K562 (cell line): Measurements from ENCODE around the gene BBC3. TPM values are rescaled to one million over a fixed set of nuclear protein-coding genes. Genes with fewer than 3 reads are reported as not detected.
A peak's percentile ranks its signal among the peaks of the same experiment; 100 is the strongest.

Source experiments
- CHD7 ChIP-seq: fragments of 200-600 bp; sonication (generic); IDR thresholded peaks from one replicate; pipeline ENCODE4 v1.6.1; 2012; ENCODE audit warnings: mild to moderate bottlenecking, low read depth, low read length, inconsistent platforms
- PRPF4 ChIP-seq: fragments of 200-400 bp; formaldehyde crosslinking; IDR thresholded peaks from one replicate; pipeline ENCODE4 v1.6.1; 2017; ENCODE audit warnings: low read length, low read depth, mild to moderate bottlenecking; ENCODE audit not compliant: insufficient read depth, poor library complexity, severe bottlenecking
- polyA plus RNA-seq, 8 experiments: library from polyadenylated mRNA; depleted of rRNA in 4 of 8; stranded (reverse) in 5 of 8; unstranded in 3 of 8; fragments of >200 nt; fragmentation: Nextera tagmentation in 2 of 8; fragmentation: Illumina TruSeq in 1 of 8; extraction: Ambion mirVana in 2 of 8; extraction: Trizol in 1 of 8; gene quantifications; 2 replicates each; pipeline versions ENCODE4 v1.2.1 to v1.2.3, GENCODE V29; 2011 to 2014; ENCODE audit warnings: inconsistent platforms in 1 of 8, missing spikeins in 1 of 8
- total RNA-seq, 7 experiments: library from RNA; depleted of rRNA in 6 of 7; stranded (reverse); fragments of >200 nt in 6 of 7; fragmentation: Illumina TruSeq in 2 of 7; extraction: Trizol in 2 of 7; gene quantifications; 2 replicates each; pipeline versions ENCODE4 v1.2.1 to v1.2.3, GENCODE V29; 2011 to 2021; ENCODE audit warnings: low replicate concordance in 1 of 7
- TF ChIP-seq, protein P1 (sequence below): sonication (generic); formaldehyde crosslinking; IDR thresholded peaks from 2 replicates; pipeline ENCODE4 v1.8.0; 2022; ENCODE audit warnings: mild to moderate bottlenecking, missing genetic modification reagents

BBC3 gene
- total and polyA plus RNA-seq, 9 of the 15 experiments (the other 6 are each of a cell fraction or from before 2014, with no cell fraction given): 0.15 to 30.7 (median 4.8) TPM

DNA sequence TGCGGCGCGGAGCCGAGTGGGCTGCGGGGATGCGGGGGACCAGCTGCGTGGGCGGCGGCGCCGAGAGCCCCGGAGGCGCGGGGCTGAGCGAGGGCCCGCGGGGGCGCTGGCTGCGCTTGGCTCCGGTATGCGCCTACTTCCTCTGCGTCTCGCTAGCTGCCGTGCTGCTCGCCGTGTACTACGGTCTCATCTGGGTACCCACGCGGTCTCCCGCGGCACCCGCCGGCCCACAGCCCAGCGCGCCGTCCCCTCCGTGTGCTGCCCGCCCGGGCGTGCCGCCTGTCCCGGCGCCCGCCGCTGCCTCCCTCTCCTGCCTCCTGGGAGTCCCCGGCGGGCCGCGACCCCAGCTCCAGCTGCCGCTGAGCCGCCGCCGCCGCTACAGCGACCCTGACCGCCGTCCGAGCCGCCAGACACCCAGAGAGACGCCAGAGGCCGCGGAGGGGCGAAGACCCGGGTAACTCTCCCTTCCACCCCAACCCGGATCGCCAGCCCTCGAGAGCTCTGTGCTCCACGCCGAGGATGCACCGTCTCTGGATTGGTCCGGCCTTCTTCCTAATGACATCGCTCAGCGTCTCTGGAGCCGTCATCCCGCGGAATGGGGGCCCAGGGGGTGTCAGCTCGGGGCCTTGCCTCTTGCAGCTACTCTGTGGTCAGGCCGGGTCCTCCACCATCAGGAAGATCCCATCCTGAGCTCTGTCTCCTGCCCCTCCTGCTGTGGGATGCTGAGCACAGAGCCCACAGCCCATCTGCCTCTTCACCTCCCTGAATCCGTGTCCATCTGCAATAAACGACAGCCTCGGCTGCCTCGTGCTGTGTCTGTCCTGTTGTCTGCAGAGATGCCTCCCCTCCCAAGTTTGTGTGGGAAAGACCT lies 44.1 kb upstream of the BBC3 start (continued):
- TF ChIP-seq CHD7 (no peak), PRPF4 (no peak)
- TF ChIP-seq, protein P1, sequence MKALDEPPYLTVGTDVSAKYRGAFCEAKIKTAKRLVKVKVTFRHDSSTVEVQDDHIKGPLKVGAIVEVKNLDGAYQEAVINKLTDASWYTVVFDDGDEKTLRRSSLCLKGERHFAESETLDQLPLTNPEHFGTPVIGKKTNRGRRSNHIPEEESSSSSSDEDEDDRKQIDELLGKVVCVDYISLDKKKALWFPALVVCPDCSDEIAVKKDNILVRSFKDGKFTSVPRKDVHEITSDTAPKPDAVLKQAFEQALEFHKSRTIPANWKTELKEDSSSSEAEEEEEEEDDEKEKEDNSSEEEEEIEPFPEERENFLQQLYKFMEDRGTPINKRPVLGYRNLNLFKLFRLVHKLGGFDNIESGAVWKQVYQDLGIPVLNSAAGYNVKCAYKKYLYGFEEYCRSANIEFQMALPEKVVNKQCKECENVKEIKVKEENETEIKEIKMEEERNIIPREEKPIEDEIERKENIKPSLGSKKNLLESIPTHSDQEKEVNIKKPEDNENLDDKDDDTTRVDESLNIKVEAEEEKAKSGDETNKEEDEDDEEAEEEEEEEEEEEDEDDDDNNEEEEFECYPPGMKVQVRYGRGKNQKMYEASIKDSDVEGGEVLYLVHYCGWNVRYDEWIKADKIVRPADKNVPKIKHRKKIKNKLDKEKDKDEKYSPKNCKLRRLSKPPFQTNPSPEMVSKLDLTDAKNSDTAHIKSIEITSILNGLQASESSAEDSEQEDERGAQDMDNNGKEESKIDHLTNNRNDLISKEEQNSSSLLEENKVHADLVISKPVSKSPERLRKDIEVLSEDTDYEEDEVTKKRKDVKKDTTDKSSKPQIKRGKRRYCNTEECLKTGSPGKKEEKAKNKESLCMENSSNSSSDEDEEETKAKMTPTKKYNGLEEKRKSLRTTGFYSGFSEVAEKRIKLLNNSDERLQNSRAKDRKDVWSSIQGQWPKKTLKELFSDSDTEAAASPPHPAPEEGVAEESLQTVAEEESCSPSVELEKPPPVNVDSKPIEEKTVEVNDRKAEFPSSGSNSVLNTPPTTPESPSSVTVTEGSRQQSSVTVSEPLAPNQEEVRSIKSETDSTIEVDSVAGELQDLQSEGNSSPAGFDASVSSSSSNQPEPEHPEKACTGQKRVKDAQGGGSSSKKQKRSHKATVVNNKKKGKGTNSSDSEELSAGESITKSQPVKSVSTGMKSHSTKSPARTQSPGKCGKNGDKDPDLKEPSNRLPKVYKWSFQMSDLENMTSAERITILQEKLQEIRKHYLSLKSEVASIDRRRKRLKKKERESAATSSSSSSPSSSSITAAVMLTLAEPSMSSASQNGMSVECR (CRISPR knock-in tag): peak; percentile 33; the same call in 1 of the 2 replicates
